K562 treated with DMSO at 1 percent for 12 hours (cell line): ENCODE results near the gene NUDT4. TPM values are rescaled to one million over a fixed set of nuclear protein-coding genes. Genes with fewer than 3 reads are reported as not detected.

ENCODE experiments used
- total RNA-seq: library from RNA; unstranded; fragments of 300-600 nt; gene quantifications from 2 replicates; pipeline ENCODE4 v1.2.3, GENCODE V29; 2022; ENCODE audit not compliant: insufficient read depth

NUDT4 gene
- total RNA-seq: 23.4 and 63.2 TPM in 2 replicates

DNA sequence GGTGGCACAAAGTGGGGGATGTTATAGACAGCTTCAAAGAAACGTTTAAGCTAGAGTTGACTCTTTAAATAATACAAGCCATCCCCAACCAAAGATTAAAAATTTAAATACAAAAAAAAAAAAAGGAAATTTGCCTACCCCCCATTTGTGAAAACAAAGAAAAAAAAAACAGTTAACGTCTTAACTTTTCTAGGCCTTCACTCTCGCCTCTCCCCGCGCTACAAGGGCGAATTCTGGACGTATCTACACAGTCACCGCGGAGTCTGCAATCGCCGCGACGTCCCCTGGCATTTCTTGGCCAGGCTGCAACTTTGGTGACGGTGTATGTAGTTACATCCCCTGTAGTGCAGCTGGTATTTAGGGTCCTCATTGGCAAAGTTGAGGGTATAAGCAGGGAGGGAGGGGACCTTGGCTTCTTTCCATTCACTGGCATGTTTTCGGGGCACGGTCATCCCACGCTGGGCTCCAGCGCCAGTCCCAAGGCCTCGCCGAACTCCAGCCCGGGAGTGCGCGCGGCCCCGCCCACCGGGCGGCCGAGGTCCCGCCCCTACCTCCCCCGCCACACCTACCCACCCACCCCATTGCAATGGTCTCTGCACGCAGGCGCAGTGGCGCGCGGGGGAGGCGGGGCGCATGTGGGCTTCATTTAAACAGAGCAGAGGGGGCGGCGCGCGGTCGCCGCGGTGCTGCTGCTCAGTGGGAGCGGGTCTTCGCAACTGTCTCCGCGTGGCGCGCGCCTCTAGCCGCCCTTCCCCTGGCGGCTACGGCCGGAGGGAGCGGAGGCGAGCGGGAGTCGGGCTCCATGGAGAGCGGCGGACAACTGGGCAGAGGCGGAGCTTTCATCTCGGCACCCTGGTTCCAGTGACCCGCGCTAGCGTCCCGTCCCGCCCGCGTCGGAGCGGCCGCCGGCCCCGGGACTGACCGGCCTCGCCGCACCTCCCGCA lies at the start of gene NUDT4:
Gene NUDT4, plus strand, starts transcription at position 674 of the 944 bp plus-strand sequence. CDS start 398 bp downstream, outside the sequence.

DNA sequence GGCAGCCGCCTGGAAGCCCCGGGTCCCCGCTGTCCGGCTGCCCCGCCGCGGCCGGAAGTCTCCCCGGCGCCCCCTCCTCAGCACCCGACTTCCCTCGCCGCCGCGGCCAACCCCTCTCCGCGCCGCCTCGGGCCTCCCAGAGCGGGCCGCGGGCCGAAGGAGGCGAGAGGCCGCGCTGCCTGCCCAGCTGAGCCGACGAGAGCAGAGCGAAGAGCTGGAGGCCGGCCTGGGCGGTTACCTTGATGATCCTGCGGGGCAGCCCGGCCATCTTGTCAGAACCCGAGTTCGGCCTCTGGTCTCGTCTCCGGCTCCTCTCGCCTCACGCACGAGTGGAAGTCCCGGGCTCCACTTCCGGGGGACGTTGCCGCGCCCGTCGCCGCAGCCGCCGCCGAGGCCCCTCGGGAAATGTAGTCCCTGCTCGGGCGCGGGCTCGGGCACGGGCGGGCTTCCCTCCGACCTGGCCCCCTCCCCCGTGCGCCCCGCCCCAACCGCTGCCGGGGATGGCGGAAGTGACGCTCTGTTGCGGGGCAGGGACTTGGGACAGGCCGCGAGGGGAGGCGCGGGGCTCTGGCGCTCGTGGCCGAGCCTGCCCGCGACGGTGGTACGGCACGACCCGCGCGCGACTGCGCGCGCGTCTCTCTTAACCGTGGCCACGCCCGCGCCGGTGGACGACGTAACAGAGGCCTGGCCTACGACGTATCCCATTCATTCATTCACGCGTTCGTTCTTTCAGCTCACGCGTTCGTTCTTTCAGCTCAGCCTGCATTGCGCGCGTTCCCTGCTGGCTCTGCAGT lies 64.1 kb downstream of the NUDT4 start, which contains the start of gene UBE2N:
Gene UBE2N, minus strand, starts transcription at position 331 of the 794 bp plus-strand sequence. Its CDS starts 63 bp downstream, at position 268.

Other genes starting within 250 kb of the NUDT4 start
- 44.3 and 70.9 TPM in 2 replicates for gene UBE2N, start 64.0 kb downstream of the NUDT4 start, total RNA-seq
- gene MRPL42, start 89.6 kb downstream of the NUDT4 start, total RNA-seq: 61.8 and 101 TPM in 2 replicates
- 177 and 269 TPM in 2 replicates for gene SOCS2, start 194.8 kb downstream of the NUDT4 start, total RNA-seq